Endothelial cell of umbilical vein (primary cell): Measurements from ENCODE around the gene PPP1R12A.
"Not testable (repeated sequence)": the region's sequence is repeated elsewhere in the genome, so short reads cannot be mapped to it uniquely, and the experiment has no call there.

Experiments
- EZH2 ChIP-seq: IDR thresholded peaks from 2 replicates; pipeline ENCODE4 v1.6.1; 2012; ENCODE audit warnings: borderline replicate concordance, low read depth, mild to moderate bottlenecking, moderate library complexity, low read length, inconsistent platforms; ENCODE audit not compliant: severe bottlenecking
- JUN ChIP-seq: IDR thresholded peaks from 2 replicates; pipeline ENCODE4 v1.6.1; 2011; ENCODE audit warnings: borderline replicate concordance, low read depth; ENCODE audit not compliant: insufficient read length, insufficient read depth
- POLR2A ChIP-seq: IDR thresholded peaks from 2 replicates; pipeline ENCODE4 v1.6.1; 2012; ENCODE audit warnings: low read depth, mild to moderate bottlenecking, control low read depth, low read length
- POLR2AphosphoS5 ChIP-seq: IDR thresholded peaks from 2 replicates; pipeline ENCODE4 v1.6.1; 2012; ENCODE audit warnings: low read depth, mild to moderate bottlenecking, control low read depth, low read length, moderate library complexity; ENCODE audit not compliant: insufficient read depth
- TF ChIP-seq, protein P1 (sequence below), 2 donors: IDR thresholded peaks; 1 replicate in 1 of 2; 2 replicates in 1 of 2; pipeline ENCODE4 v1.5.1; 2011; ENCODE audit warnings: low read length in 2 of 2, mild to moderate bottlenecking in 2 of 2, moderate library complexity in 2 of 2, control low read depth in 1 of 2, inconsistent platforms in 1 of 2, low read depth in 1 of 2; ENCODE audit not compliant: insufficient read depth in 1 of 2; ENCODE audit errors: extremely low read depth in 1 of 2

DNA sequence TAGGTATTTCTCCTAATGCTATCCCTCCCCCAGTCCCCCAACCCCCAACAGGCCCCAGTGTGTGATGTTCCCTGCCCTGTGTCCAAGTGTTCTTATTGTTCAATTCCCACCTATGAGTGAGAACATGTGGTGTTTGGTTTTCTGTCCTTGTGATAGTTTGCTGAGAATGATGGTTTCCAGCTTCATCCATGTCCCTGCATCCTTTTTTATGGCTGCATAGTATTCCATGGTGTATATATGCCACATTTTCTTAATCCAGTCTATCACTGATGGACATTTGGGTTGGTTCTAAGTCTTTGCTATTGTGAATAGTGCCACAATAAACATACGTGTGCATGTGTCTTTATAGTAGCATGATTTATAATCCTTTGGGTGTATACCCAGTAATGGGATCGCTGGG lies 7.9 kb upstream of the PPP1R12A start:
- not testable (repeated sequence) for TF ChIP-seq POLR2A, EZH2, POLR2AphosphoS5, JUN
- TF ChIP-seq, protein P1, sequence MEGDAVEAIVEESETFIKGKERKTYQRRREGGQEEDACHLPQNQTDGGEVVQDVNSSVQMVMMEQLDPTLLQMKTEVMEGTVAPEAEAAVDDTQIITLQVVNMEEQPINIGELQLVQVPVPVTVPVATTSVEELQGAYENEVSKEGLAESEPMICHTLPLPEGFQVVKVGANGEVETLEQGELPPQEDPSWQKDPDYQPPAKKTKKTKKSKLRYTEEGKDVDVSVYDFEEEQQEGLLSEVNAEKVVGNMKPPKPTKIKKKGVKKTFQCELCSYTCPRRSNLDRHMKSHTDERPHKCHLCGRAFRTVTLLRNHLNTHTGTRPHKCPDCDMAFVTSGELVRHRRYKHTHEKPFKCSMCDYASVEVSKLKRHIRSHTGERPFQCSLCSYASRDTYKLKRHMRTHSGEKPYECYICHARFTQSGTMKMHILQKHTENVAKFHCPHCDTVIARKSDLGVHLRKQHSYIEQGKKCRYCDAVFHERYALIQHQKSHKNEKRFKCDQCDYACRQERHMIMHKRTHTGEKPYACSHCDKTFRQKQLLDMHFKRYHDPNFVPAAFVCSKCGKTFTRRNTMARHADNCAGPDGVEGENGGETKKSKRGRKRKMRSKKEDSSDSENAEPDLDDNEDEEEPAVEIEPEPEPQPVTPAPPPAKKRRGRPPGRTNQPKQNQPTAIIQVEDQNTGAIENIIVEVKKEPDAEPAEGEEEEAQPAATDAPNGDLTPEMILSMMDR (IDR thresholded peaks at IDR 0.05; ENCODE audit: extremely low read depth in 1 of 2, insufficient read depth in 1 of 2, low read depth in 1 of 2, low read length in 2 of 2), result not testable (repeated sequence)
